GM18526 (cell line): ENCODE results near the gene MCTP1.

ENCODE experiments used
- POLR2A ChIP-seq: IDR thresholded peaks from 3 replicates; pipeline ENCODE4 v1.6.1; 2011; ENCODE audit not compliant: insufficient read length; ENCODE audit errors: extremely low read depth

Gene MCTP1

GRCh38 chr5:94903726-94904125 is 381.2 kb downstream of the MCTP1 start:
- TF ChIP-seq POLR2A: no peak

GRCh38 chr5:94901191-94901979 is 383.5 kb downstream of the MCTP1 start:
- TF ChIP-seq POLR2A: no peak

- TF ChIP-seq POLR2A: no peak
These were observed 384.8 kb downstream of the MCTP1 start for GRCh38 chr5:94900006-94900505.

GRCh38 chr5:94893412-94894135 is 391.3 kb downstream of the MCTP1 start:
- no peak for TF ChIP-seq POLR2A

GRCh38 chr5:94891972-94892371 is 392.9 kb downstream of the MCTP1 start:
- no peak for TF ChIP-seq POLR2A

GRCh38 chr5:94891565-94891964 is 393.3 kb downstream of the MCTP1 start:
- TF ChIP-seq POLR2A: no peak

- no peak for TF ChIP-seq POLR2A
These were observed 394.0 kb downstream of the MCTP1 start for GRCh38 chr5:94890907-94891306.

- no peak for TF ChIP-seq POLR2A
These were observed 396.2 kb downstream of the MCTP1 start for GRCh38 chr5:94888674-94889073.

- TF ChIP-seq POLR2A: no peak
These were observed 399.0 kb downstream of the MCTP1 start for GRCh38 chr5:94885931-94886330.

GRCh38 chr5:94884311-94884710 is 400.6 kb downstream of the MCTP1 start:
- no peak for TF ChIP-seq POLR2A

GRCh38 chr5:94872526-94872925 is 412.4 kb downstream of the MCTP1 start:
- TF ChIP-seq POLR2A: no peak

- no peak for TF ChIP-seq POLR2A
These were observed 414.2 kb downstream of the MCTP1 start for GRCh38 chr5:94870511-94871183.

GRCh38 chr5:94869921-94870320 is 415.0 kb downstream of the MCTP1 start:
- no peak for TF ChIP-seq POLR2A

- no peak for TF ChIP-seq POLR2A
These were observed 420.9 kb downstream of the MCTP1 start for GRCh38 chr5:94863951-94864350.

- TF ChIP-seq POLR2A: no peak
These were observed 427.8 kb downstream of the MCTP1 start for GRCh38 chr5:94857111-94857510.

- no peak for TF ChIP-seq POLR2A
These were observed 428.6 kb downstream of the MCTP1 start for GRCh38 chr5:94856257-94856800.

- TF ChIP-seq POLR2A: no peak
These were observed 429.4 kb downstream of the MCTP1 start for GRCh38 chr5:94855543-94855942.
